Transverse colon (tissue), 4 donors: ENCODE measurements around the gene RNF126.

Source experiments
- EP300 ChIP-seq: sonication (generic); formaldehyde crosslinking; IDR thresholded peaks from one replicate; pipeline ENCODE4 v1.6.1; 2017; ENCODE audit warnings: antibody characterized with exemption, low read depth
- POLR2A ChIP-seq: fragments of 450-650 bp; IDR thresholded peaks from one replicate; pipeline ENCODE4 v1.6.1; 2016; ENCODE audit warnings: antibody characterized with exemption, mild to moderate bottlenecking, moderate library complexity
- POLR2AphosphoS5 ChIP-seq, 3 donors: sonication (generic); formaldehyde crosslinking; IDR thresholded peaks; one replicate each; pipeline ENCODE4 v1.6.1; 2016; ENCODE audit warnings: antibody characterized with exemption in 3 of 3
- TF ChIP-seq, protein P1 (sequence below), 5 experiments: fragments of 200-600 bp in 3 of 5; fragments of 450-650 bp in 2 of 5; sonication (generic) in 3 of 5; IDR thresholded peaks; 1 replicate in 2 of 5; 2 replicates in 3 of 5; pipeline ENCODE4 v1.5.1; 2016 to 2017; ENCODE audit warnings: antibody characterized with exemption in 5 of 5, inconsistent platforms in 3 of 5, mild to moderate bottlenecking in 2 of 5, moderate library complexity in 1 of 5

- TF ChIP-seq, protein P1, sequence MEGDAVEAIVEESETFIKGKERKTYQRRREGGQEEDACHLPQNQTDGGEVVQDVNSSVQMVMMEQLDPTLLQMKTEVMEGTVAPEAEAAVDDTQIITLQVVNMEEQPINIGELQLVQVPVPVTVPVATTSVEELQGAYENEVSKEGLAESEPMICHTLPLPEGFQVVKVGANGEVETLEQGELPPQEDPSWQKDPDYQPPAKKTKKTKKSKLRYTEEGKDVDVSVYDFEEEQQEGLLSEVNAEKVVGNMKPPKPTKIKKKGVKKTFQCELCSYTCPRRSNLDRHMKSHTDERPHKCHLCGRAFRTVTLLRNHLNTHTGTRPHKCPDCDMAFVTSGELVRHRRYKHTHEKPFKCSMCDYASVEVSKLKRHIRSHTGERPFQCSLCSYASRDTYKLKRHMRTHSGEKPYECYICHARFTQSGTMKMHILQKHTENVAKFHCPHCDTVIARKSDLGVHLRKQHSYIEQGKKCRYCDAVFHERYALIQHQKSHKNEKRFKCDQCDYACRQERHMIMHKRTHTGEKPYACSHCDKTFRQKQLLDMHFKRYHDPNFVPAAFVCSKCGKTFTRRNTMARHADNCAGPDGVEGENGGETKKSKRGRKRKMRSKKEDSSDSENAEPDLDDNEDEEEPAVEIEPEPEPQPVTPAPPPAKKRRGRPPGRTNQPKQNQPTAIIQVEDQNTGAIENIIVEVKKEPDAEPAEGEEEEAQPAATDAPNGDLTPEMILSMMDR (IDR thresholded peaks at IDR 0.05), result no peak
- no peak for TF ChIP-seq EP300
- no peak for TF ChIP-seq POLR2A
- TF ChIP-seq POLR2AphosphoS5 (IDR thresholded peaks at IDR 0.05), result no peak
Measured at GRCh38 chr19:629961-630714, 32.9 kb downstream of the RNF126 start.
